Raji (cell line): Measurements from ENCODE around the gene SAPCD2.
A peak's percentile ranks its signal among the peaks of the same experiment; 100 is the strongest.

Source experiments
- POLR2A ChIP-seq: IDR thresholded peaks from 2 replicates; pipeline ENCODE4 v1.6.1; 2011; ENCODE audit warnings: low read depth, low read length, control low read depth; ENCODE audit not compliant: insufficient read depth

The SAPCD2 gene

DNA sequence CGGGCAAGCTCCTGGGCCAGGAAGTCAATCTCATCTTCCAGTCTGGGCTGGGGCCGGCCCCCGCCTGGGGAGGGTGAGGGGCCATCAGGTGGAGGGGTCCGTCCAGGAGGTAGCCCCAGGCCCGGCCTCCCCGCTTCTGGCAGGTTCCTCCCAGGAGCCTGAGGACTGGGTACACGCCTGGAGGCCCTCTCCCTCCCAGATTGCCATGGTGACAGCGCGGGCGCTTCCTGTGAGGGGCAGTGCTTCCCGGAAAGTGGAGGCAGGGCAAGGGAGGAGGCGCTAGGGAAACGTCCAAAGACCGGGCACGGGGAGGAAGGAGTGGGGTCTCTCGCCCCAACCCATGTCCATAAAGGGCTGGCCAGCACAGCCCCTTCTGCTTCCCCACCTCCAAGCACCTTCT, 29.2 kb downstream of the SAPCD2 start:
- no peak for TF ChIP-seq POLR2A

DNA sequence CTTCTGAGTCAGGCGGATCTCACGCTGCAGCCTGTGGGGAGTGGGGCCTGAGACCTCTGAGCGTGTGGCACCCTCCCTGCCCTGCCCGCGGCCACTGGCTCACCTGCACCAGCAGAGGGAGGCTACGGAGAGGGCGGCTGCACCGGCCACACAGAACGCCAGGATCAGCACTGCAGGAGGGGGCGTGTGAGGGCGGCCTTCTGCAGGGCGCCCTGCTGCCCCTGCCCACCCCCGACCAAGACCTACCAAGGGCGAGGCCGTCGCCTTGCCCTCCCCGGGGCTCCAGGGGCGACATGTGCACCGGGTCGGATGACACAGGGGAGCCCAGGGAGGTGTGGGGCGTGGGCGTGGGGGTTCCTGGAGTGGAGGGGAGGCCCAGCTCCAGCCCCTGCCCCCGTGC, 29.8 kb downstream of the SAPCD2 start:
- no peak for TF ChIP-seq POLR2A

DNA sequence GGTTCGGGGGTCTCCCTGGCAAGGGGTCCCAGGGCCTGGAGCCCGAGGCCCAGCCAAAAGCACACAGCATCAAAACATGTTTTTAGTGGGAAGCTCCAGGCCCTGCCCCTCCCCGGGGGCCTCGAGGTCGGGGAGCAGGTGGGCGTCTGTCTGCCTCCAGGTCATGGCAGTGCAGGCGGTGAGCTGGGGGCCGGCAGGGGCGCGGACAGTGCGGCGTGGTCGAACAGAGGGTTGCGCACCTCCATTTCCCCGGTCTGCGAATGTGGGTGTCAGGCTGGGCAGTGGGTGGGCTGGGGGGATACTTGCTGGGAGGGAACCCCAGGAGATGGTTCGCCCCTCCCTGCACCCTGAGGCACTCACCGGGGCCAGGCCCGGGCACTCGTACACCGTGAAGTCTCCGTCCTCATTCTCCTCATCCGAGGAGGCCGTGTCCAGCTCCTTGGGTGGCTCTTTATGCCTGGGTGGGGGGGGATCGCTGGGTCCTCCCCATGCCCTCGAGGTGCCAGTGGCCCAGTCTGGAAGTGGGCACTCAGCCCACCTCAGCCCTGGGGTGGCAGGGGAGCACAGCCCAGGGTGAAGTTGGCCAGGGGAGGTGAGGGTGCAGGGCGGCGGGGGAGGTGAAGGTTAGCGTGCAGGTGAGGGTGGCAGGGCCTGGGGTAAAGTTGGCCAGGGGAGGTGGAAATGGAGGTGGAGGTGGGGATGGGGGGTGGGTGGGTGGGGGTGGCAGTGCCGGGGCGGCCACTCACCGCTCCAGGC, 30.6 kb downstream of the SAPCD2 start:
- TF ChIP-seq POLR2A, result no peak

DNA sequence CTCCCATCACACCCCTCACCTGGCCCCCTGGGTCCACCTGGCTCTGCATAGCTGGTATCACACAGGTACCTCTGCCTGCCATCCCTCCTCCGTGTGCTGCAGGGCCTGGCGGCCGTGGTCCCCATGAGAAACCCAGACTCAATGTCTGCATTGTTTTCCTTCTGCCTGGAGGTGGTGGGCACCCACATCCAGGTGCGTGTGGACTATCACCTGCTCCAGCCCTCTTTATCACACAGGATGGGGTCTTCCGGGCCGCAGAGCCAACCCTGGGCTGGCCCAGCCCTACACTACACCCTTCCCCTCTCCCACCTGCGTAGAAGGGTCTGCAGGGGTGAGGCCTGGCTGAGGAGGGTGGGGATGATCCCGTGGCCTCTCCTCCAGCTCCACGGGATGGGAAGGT, 31.4 kb downstream of the SAPCD2 start:
- TF ChIP-seq POLR2A, result no peak

DNA sequence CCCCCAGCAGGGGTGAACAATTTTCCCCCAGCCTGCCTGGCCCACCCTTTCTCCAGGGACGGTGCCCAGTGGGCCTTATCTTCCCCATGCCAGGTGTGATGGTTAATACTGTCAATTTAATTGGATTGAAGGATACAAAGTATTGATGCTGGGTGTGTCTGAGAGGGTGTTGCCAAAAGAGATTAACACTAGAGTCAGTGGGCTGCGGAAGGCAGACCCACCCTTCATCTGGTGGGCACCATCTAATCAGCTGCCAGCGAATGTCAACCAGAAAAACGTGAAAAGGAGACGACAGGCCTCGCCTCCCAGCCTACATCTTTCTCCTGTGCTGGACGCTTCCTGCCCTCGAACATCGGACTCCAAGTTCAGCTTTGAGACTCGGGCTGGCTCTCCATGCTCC, 32.9 kb downstream of the SAPCD2 start:
- TF ChIP-seq POLR2A, result no peak

DNA sequence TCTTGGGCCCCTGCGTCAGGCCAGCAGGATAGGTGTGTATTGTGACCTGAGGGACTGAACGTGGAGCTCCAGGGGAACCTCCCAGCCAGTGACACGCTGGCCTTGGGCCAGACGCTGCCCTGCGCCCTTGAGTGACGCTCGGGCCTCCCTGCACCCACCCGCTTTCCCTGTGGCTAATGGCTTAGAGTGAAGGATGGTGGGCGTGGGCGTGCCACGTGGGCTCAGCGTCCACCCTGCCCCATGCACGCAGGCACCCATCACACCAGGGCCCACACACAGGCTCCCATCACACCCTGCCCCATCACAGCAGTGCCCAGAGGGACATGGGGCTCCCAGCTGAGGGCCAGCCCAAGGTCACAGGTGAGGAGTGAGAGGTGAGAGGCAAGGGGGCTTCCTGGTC, 33.3 kb downstream of the SAPCD2 start:
- TF ChIP-seq POLR2A, result no peak

DNA sequence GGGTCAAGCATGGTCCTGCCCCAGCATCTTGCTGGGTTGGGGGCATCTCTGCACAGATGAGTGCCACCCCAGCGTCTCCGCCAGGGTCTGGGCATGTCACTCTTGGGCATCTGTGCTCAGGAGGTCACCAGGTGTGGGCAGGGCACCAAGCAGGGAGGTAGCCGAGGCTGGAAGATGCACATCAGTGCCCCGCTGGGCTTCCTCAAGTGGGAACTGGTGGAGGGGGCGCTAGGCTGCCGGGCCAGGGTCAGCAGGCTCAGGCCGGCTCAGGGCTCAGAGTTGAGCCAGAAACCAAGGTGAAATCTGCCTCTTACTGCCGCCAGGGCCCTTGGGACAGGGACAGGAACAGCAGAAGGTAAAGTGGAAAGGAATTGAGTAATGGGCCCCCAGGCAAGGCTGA, 34.4 kb downstream of the SAPCD2 start:
- TF ChIP-seq POLR2A, result no peak

DNA sequence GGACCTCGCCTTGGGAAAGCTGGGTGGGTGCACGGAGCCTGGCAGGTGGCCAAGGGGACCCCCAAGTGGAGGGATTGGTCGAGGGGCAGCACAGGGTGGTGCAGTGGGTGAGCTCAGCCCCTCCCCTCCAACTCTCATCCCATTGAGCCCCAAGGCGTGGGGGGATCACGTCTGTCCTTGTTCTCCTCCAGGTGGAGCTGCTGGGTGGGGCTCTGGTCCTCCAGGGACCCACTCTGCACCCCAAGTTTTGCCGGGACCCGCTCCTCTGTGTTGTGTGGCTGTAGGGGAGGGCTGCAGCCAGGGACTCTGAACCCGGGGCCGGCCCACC, 34.9 kb downstream of the SAPCD2 start:
- TF ChIP-seq POLR2A, result no peak

DNA sequence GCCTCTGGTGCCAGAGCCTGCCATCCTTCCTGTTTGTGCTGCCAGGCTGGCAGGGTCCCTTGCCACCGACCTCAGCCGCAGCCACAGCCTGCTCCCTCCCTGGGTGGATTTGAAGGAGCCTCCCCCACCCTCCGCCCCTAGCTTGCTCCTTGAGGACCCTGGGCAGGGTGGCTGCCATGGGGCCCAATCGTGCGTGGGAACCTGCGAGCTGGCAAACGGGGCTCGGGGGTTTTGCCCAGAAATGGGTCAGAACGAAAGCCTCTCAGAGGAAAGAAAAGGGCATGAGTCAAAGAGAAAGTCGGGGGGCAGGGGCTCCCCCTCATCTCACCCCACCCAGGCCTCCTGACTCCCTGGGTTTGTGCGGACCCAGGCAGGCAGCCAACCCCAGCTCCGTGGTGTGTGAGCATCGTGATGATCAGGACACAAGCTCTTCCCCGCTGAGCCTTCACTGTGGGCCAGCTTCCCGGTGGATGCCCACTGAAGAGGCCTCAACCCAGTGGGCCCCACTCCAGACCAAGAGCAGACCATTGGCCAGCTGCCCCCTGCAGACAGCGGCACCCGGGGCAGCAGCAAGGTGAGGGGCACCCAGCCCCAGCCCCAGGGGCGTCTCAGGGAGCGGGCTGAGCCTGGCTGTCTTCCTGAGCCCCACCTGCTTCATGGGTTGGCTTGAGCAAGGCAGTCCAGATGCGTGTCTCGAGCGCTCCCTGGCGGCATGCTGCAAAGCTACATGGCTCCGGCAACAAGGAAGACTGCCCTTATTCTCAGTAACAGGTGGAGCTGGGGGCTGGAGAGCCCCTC, 35.4 kb downstream of the SAPCD2 start:
- TF ChIP-seq POLR2A, result peak; percentile 39; the same call in 1 of the 2 replicates

DNA sequence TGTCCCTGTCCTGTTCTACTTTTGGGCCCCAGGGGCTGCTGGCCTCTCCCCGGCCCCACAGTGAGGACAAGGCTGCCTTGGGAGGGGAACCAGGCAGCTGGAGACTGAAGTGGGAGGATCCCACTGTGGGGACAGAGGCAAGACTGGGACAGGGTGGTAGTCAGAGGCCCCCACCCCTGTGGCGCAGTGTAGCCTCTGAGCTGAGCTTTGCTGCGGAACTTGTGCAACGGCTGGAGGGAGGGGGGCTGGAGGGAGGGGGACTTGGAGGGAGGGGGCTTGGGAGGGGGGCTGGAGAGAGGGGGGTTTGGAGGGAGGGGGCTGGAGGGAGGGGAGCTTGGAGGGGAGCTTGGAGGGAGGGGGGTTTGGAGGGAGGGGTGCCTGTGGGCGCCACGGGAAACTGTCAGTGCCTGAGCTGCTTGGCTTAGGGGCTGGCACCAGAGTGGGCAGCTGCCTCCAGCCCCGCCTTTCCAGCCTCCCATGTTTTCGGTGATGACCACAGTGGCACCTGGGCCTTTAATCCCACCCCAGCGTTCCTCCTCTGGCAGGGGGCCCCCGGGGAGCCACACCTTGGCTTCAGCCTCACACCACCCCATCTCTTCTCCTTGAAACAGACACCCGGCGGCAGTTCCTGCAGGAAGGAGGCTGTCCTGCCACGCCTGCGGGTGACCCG, 36.2 kb downstream of the SAPCD2 start:
- TF ChIP-seq POLR2A, result no peak

DNA sequence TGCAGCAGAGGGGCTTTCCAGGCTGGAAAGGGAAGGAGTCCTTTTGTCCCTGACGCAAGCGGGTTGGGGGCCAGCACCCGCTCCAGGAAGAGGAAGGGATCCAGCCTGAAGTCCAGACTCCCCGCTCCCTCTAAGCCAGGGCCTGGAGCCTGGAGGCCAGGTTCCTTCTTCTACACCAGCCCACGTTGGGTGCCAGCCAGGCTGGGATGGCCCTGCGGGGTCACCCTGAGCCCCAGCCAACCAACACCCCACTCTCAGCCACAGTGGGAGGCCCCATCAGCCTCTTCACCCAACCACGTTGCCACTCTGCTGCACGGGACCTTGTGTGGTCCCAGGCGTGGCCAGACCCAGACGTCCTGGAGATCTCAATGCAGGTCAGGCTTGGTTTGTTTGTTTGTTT, 37.5 kb downstream of the SAPCD2 start:
- no peak for TF ChIP-seq POLR2A

DNA sequence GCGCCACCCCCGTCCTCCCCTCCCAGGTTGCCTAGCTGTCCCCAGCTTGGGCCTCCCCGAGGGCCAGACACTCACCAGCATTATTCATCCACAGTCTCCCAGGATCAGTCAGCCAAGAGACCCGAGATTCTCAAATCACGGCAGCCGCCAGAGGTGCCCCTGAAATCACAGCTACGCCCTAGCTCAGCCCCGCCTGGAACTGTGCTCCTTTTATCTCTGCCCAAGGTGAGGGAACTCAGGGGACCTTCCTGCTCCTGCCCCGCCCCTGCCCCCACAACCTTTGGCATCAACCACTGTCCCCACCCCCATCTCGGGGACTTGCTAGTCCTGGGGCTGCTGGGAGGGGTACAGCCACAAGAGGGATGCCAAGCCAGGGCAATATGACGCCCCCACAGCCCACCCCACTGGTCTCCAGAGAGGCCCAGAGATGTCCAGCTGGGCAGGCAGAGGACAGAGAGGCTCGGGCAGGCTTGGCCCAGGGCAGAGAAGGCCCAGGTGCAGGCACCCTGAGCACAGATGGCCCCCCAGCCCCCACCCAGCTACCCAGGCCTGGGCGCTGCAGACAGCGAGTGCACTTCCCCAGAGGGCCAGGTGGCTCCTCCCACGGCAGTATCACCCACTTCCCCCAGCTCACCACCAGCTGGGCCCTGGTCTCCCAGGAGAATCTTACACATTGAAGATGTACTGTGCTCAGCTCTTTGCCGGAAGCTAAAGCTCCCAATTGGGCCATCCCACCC, 38.3 kb downstream of the SAPCD2 start, which contains the start of gene FUT7:
TSS of gene FUT7 (minus strand) at position 185 of the 737 bp plus-strand sequence. CDS start at position 88, 97 bp downstream.
- peak; percentile 38; the same call in 1 of the 2 replicates for TF ChIP-seq POLR2A

DNA sequence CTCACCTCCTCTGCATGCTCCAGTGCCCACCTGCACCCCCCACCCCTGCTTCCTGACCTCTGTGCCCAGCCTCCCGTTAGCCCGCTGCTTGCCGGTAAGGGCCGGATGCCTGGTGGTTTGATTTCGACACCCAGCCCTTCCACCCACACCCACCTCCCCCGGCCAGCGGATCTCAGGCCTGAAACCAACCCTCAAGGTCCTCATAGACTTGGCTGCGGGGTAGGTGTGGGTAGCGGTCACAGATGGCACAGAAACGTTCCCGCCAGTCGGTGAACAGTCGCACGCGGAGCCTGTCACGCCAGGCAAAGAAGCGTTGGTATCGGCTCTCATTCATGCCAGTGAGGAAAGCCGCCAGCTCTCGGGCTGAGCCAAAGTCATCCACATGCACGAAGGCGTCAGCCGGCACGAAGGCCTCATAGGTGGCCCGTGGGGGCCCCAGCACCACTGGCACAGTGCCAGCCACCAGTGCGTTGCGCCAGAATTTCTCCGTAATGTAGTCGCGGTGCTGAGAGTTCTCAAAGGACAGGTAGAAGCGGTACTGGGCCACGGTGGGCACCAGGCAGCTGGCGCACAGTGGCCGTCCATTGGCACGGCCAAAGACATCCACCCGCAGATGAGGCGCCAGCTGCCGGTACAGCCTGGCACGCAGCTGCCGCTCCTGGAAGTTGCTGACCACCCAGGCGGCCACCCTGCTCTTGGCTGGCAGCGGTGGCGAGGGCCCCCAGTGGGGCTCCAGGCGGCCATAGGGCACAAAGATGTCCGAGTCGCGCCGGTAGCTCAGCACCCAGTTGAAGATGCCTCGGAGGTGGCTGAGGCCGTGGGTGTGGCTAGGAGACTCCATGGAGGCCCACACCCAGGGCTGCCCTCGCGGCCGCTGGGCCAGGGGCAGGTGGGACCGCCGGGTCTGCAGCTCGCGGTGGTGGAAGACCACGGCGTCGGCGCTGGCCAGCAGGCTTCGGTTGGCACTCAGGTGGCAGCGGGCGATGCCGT, 39.5 kb downstream of the SAPCD2 start:
- no peak for TF ChIP-seq POLR2A

DNA sequence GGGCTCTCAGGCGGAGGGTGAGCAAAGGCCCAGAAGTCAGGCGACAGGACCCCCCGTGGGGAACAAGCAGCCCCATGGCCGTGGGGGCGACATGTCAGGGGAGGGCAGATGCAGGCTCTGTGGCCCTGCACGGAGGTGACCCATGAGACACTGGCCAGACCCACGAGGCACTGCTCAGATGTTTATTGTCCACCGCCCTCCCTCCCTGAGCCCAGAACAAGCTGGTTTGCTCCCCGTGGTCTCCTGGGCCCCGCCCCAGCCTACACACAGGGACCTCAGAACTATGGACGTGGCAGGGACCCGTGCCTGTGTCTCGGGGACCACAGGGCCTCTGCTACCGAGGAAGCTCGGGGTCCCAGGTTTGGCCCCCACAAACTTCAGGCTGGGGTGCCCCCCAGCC, 40.4 kb downstream of the SAPCD2 start:
- no peak for TF ChIP-seq POLR2A
